HG02588 (cell line): ENCODE results near the gene AOPEP.

Source experiments
- ATAC-seq: cut with Tn5 transposase; IDR thresholded peaks from one replicate; pipeline ENCODE4 v1.9.1; 2021; ENCODE audit warnings: mild to moderate bottlenecking, moderate library complexity; ENCODE audit not compliant: unreplicated experiment

The AOPEP gene

GRCh38 chr9:94786586-94786985 lies 60.1 kb downstream of the AOPEP start:
- ATAC-seq, result no peak

GRCh38 chr9:94787266-94787665 lies 60.8 kb downstream of the AOPEP start:
- ATAC-seq, result no peak

- ATAC-seq, result no peak
Observed at GRCh38 chr9:94788570-94789105, 62.1 kb downstream of the AOPEP start.

- ATAC-seq, result no peak
Observed at GRCh38 chr9:94791435-94791834, 64.9 kb downstream of the AOPEP start.

DNA sequence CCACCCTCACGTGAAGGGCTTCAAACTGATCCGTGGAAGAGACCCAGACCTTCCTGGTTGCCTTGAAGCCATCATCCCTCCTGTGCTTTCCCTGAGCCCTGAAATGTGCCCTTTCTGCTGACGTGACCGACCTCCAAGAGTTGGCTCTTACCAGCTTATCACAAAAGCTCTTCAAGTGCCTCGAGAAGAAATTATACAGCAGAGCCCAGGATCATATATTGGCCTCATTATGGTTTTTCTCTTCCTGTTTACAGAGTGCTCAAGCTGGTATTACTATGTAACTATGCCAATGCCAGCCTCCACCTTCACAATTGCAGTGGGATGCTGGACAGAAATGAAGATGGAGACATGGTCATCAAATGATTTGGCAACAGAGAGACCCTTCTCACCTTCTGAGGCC lies 66.0 kb downstream of the AOPEP start:
- no peak for ATAC-seq

GRCh38 chr9:94794476-94795167 lies 68.1 kb downstream of the AOPEP start:
- ATAC-seq, result no peak

- ATAC-seq, result no peak
Observed at GRCh38 chr9:94796687-94797086, 70.2 kb downstream of the AOPEP start.

DNA sequence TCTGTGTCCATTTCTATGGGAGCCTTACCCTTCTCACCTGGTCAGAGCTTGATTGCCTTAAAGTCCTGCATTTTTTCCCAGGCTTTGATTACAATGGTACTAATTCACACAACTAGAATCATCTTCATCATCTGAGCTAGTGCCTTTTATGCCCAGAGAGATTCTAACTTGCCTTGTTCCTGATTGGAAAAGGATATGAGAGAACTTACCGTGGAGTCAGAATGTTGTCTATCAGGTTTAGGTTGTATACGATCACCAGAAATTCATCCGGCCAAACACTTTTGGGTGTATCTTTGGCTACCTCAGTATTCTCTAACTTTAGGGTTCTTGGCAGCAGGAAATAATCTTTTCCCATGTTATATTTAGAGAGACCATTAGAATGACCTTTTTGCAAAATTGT lies 71.7 kb downstream of the AOPEP start:
- ATAC-seq, result no peak

GRCh38 chr9:94798708-94799107 lies 72.2 kb downstream of the AOPEP start:
- ATAC-seq, result no peak

GRCh38 chr9:94799578-94800264 lies 73.2 kb downstream of the AOPEP start:
- no peak for ATAC-seq

- no peak for ATAC-seq
Observed at GRCh38 chr9:94800424-94801117, 74.1 kb downstream of the AOPEP start.

DNA sequence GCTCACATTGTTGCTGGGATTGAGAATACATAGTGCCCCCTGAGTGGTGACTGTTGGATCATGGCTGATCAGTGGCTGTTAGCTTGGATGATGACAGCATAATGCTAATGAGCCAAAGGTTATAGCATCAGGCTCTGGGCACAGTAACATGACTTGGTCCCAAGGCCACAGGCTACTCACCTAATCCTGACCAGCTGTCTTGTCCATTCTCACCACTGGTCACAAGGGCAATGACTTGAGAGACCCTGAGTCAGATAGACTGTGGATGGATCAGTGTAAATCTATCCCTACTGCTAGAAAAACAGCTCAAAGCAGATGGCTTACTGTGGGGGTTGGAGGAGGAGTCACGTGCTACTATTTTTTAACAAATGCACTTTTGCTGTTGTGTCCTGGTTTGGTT lies 74.7 kb downstream of the AOPEP start:
- no peak for ATAC-seq

- no peak for ATAC-seq
Observed at GRCh38 chr9:94801681-94802080, 75.2 kb downstream of the AOPEP start.

GRCh38 chr9:94802251-94802650 lies 75.8 kb downstream of the AOPEP start:
- ATAC-seq, result no peak

DNA sequence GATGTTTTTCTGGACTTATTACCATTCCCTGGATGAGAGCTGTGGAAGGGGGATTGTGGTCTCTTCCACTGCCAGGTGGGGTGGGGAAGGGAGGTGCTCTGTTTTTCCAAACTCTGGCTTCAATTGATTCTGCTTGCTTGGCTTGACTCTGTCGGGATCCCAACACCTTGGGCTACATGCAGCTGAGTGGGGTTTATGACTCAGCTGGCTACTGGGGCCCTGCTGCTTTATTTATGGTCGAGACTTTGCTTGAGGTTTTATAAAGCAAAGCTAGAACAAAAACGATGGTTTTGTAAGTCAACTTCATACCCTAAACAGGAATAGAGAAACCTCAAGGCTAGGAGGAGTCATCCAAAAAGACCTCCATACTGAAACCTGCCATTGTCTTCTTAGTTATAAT lies 76.3 kb downstream of the AOPEP start:
- ATAC-seq, result no peak

DNA sequence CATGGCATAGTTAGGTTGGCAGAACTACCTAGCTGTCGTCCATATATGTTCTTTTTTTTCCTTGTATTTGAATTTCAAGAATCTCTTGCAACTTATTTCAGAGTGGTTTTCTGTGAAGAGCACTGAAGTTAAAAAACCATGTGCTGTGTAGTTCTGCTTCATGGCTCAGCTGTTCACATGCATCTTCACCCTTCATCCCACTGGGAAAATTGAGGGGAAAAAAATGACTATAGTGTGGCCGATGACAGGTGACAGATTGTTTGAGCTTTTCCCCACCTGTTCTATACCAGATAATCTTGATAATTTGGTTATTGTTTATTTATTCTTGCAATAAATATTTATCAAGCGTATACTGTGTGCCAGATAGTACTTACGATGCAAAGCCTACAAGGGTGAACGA lies 77.8 kb downstream of the AOPEP start:
- ATAC-seq, result no peak

GRCh38 chr9:94805051-94805489 lies 78.6 kb downstream of the AOPEP start:
- no peak for ATAC-seq

DNA sequence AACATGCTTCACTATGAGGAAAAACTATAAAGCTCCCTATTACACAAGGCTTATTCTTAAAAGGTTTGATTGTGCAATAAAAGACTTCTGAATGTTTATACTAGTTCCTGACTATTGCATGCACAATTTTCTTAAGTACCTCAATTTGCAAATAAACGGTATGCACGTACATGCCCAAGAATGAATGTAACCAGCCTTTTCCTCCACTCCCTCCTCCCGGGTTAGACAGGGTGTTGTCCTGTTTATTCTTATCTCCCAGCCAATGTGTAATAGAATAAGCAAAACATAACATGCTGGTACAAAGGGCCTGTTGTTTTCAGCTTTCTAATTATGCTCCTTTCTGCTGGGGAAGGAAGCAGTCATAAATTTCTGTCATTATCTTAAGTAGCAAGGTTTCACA lies 79.1 kb downstream of the AOPEP start:
- no peak for ATAC-seq

GRCh38 chr9:94806307-94806893 lies 79.9 kb downstream of the AOPEP start:
- no peak for ATAC-seq

GRCh38 chr9:94807556-94807955 lies 81.1 kb downstream of the AOPEP start:
- no peak for ATAC-seq

GRCh38 chr9:94808926-94809700 lies 82.6 kb downstream of the AOPEP start:
- ATAC-seq, result no peak
